Naive thymus-derived CD8-positive, alpha-beta T cell (primary cell): Measurements from ENCODE around the gene TAB2. TPM values are rescaled to one million over a fixed set of nuclear protein-coding genes. Genes with fewer than 3 reads are reported as not detected.

Experiments
- ATAC-seq, 2 donors: fragments of 150-1000 bp; cut with Tn5 transposase in 1 of 2; sonication (Bioruptor Pico), chemical (Tn5 transposase) in 1 of 2; 1 replicate in 1 of 2; 2 replicates in 1 of 2; pipeline ENCODE4 v1.10.0; 2021; ENCODE audit warnings: mild to moderate bottlenecking in 2 of 2, moderate library complexity in 2 of 2
- POLR2A ChIA-PET: fragments of 350-600 bp; sonication (Branson Sonifier 250); formaldehyde crosslinking; loops from one replicate; lab custom pipeline; 2021; ENCODE audit warnings: antibody characterized with exemption; lab: Charles Lee
- DNase-seq, 10 donors: peaks; one replicate each; pipeline versions ENCODE4 v3.0.0 to v3.0.0-alpha.2; 2020 to 2022
- H3K27ac Mint-ChIP-seq, 10 donors: one replicate each; pipeline ENCODE4 v1.8.0; 2020 to 2022; ENCODE audit warnings: mild to moderate bottlenecking in 10 of 10, mixed read lengths in 10 of 10, moderate library complexity in 4 of 10, inconsistent platforms in 1 of 10
- H3K27me3 Mint-ChIP-seq, 5 donors: one replicate each; pipeline ENCODE4 v1.8.0; 2021 to 2022; ENCODE audit warnings: mixed read lengths in 5 of 5
- H3K36me3 Mint-ChIP-seq, 3 donors: one replicate each; pipeline ENCODE4 v1.8.0; 2020 to 2022; ENCODE audit warnings: mixed read lengths in 3 of 3, mild to moderate bottlenecking in 2 of 3, inconsistent platforms in 1 of 3
- H3K4me1 Mint-ChIP-seq, 4 donors: one replicate each; pipeline ENCODE4 v1.8.0; 2021 to 2022; ENCODE audit warnings: mixed read lengths in 4 of 4
- H3K4me3 Mint-ChIP-seq, 10 donors: one replicate each; pipeline ENCODE4 v1.8.0; 2020 to 2022; ENCODE audit warnings: mild to moderate bottlenecking in 10 of 10, mixed read lengths in 10 of 10, moderate library complexity in 6 of 10, inconsistent platforms in 1 of 10
- H3K9me3 Mint-ChIP-seq, 9 donors: one replicate each; pipeline ENCODE4 v1.8.0; 2020 to 2022; ENCODE audit warnings: mixed read lengths in 9 of 9, mild to moderate bottlenecking in 3 of 9, inconsistent platforms in 1 of 9, moderate library complexity in 1 of 9
- polyA plus RNA-seq, 3 donors: library from polyadenylated mRNA; unstranded; fragments of 300-500 nt; fragmentation: Illumina TruSeq; gene quantifications; one replicate each; pipeline ENCODE4 v1.2.3, GENCODE V29; 2021
- total RNA-seq, 8 experiments: library from RNA in 2 of 8; stranded (reverse) in 2 of 8; gene quantifications; one replicate each; pipeline ENCODE4 v1.2.3 and lab custom pipeline; 2021 to 2026

The TAB2 gene
- total and polyA plus RNA-seq, 5 experiments from 2014 or later: 9.5 to 117 (median 14.1) TPM

DNA sequence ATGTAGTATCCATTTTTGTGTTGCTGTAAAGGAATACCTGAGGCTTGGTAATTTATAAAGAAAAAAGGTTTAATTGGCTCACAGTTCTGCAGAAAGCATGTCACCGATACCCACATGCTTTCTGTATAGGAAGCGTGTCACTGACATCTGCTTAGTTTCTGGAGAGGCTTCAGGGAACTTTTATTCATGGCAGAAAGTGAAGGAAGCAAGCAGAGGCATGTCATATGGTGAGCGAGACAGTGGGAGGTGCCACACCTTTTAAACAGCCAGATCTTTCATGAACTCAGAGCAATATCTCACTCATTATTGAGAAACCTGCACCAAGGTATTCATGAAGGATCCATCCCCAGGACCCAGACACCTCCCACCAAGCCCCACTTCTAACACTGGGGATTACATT is 86.0 kb downstream of the TAB2 start:
- Mint-ChIP-seq H3K4me3 (no peak overlapping the region), H3K27me3 (no peaks in the 10 kb centered on the region), H3K4me1 (peaks cover 0 to 5% (median 4%) of the 10 kb centered on the region in 4 donors), H3K9me3 (no peaks in the 10 kb centered on the region), H3K36me3 (peaks cover 8 to 69% (median 38%) of the 10 kb centered on the region in 3 donors), H3K27ac (peak overlapping the region in 4 of 10 donors; percentile 16 to 87 (median 48))
- ATAC-seq (no peak), DNase-seq (no peak)
- POLR2A ChIA-PET: no interaction called here

DNA sequence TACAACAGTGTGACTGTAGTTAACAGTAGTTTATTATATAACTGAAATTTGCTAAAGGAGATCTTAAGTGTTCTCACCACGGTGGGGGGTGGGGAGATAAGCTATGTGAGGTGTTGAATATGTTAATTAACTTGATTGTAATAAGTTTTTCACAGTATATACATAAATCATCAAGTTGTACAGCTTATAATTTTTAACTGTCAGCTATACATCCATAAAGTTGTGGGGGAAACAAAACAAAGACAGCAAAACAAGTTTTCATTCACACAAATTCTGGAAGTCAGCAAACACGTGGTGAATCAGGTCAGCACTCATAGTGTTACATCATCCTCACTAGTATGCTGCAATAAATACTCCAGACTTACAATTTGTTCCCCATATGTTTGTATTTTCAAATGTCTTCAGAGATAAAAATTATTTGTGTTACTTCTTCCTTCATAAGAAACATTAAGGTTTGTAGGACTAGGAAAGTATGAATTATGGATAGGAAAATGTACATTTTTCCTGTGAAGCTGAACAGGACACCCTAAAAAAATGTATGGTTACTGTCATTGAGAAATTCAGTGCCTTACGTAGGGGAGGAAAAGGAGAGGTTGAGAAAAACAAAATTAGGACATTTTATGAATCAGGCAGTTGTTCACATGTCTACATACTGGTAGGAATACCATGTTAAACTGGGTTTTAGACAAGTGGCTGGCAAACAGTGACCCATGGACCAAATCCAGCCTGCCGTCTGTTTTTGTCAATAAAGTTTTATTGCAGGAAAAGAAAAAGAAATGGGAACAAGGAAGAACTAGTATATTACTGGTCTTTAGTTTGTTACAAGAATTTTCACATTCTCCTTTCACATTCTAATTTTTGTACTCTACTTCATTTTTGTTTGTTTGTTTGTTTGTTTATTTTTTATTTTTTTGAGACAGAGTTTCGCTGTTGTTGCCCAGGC is 88.6 kb downstream of the TAB2 start:
- POLR2A ChIA-PET: no interaction called here
- peaks cover 8 to 72% (median 26%) of the 10 kb centered on the region in 3 donors for H3K36me3 Mint-ChIP-seq
- H3K4me1 Mint-ChIP-seq: peaks cover 0 to 5% (median 4%) of the 10 kb centered on the region in 4 donors
- peak overlapping the region in 7 of 10 donors; percentile 2 to 80 (median 55) for H3K27ac Mint-ChIP-seq
- DNase-seq (no peak), ATAC-seq (no peak)
- H3K9me3 Mint-ChIP-seq: no peaks in the 10 kb centered on the region
- no peak overlapping the region for H3K4me3 Mint-ChIP-seq
- H3K27me3 Mint-ChIP-seq: no peaks in the 10 kb centered on the region

GRCh38 chr6:149409617-149410016 is 92.1 kb downstream of the TAB2 start:
- H3K36me3 Mint-ChIP-seq: peaks cover 5 to 50% (median 12%) of the 10 kb centered on the region in 3 donors
- H3K9me3 Mint-ChIP-seq: peaks cover 0 to 2% (median 0%) of the 10 kb centered on the region in 9 donors
- DNase-seq (no peak), ATAC-seq (no peak)
- no peak overlapping the region for H3K4me3 Mint-ChIP-seq
- POLR2A ChIA-PET: interaction anchor here (0.9 kb wide), 1 partner anchor 93 kb away, joined by 3 read pairs; no protein-coding TSS in a partner anchor
- peak overlapping the region in 3 of 10 donors; percentile 43 to 72 (median 63) for H3K27ac Mint-ChIP-seq
- H3K27me3 Mint-ChIP-seq: no peaks in the 10 kb centered on the region
- H3K4me1 Mint-ChIP-seq: peaks cover 0 to 5% (median 2%) of the 10 kb centered on the region in 4 donors

- Mint-ChIP-seq H3K27me3 (no peaks in the 10 kb centered on the region), H3K27ac (peak overlapping the region in 6 of 10 donors; percentile 15 to 76 (median 48)), H3K36me3 (peaks cover 2 to 46% (median 12%) of the 10 kb centered on the region in 3 donors), H3K9me3 (peaks cover 0 to 9% (median 0%) of the 10 kb centered on the region in 9 donors), H3K4me3 (no peak overlapping the region), H3K4me1 (peaks cover 0 to 6% (median 1%) of the 10 kb centered on the region in 4 donors)
- POLR2A ChIA-PET: no interaction called here
- no peak for ATAC-seq
- no peak for DNase-seq
Measured at GRCh38 chr6:149410557-149410956, 93.0 kb downstream of the TAB2 start.

DNA sequence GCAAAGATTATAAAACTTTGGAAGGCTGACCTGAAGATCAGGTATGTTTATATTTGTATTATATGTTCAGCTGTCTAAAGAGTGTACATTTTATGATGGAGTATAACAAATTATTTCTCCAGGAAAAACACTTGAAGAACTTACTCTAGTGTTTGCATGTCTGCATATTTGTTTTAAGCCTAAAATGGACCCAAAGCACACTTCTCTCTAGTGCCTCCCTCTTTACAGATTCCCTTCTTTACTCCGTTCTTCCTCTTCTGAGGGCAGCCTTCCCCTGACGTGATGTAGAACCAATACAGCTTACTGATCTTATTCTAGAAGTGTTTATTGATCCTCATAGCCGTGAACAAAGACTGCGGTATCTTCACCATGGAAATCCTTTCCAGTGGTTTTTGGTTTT is 96.5 kb downstream of the TAB2 start:
- ATAC-seq (no peak), DNase-seq (no peak)
- H3K4me1 Mint-ChIP-seq: peaks cover 0 to 8% (median 1%) of the 10 kb centered on the region in 4 donors
- H3K9me3 Mint-ChIP-seq: peaks cover 2 to 18% (median 6%) of the 10 kb centered on the region in 9 donors
- H3K27me3 Mint-ChIP-seq: no peaks in the 10 kb centered on the region
- peaks cover 13 to 34% (median 14%) of the 10 kb centered on the region in 3 donors for H3K36me3 Mint-ChIP-seq
- POLR2A ChIA-PET: no interaction called here
- peak overlapping the region in 7 of 10 donors; percentile 10 to 63 (median 47) for H3K27ac Mint-ChIP-seq
- H3K4me3 Mint-ChIP-seq: no peak overlapping the region

- Mint-ChIP-seq H3K4me3 (no peak overlapping the region), H3K9me3 (peaks cover 2 to 18% (median 6%) of the 10 kb centered on the region in 9 donors), H3K27ac (peak overlapping the region in 6 of 10 donors; percentile 1 to 49 (median 14)), H3K27me3 (no peaks in the 10 kb centered on the region), H3K36me3 (peaks cover 11 to 27% (median 14%) of the 10 kb centered on the region in 3 donors), H3K4me1 (peaks cover 0 to 8% (median 2%) of the 10 kb centered on the region in 4 donors)
- POLR2A ChIA-PET: no interaction called here
- no peak for ATAC-seq
- no peak for DNase-seq
Measured at GRCh38 chr6:149414821-149415220, 97.3 kb downstream of the TAB2 start.

- POLR2A ChIA-PET: interaction anchor here (0.5 to 0.7 kb wide), 4 partner anchors 19 to 768 kb away, joined by 3 to 4 read pairs (median 3); no protein-coding TSS in a partner anchor
- no peak for ATAC-seq
- H3K4me3 Mint-ChIP-seq: no peak overlapping the region
- H3K27me3 Mint-ChIP-seq: no peaks in the 10 kb centered on the region
- H3K27ac Mint-ChIP-seq: no peak overlapping the region
- peaks cover 3 to 14% (median 4%) of the 10 kb centered on the region in 3 donors for H3K36me3 Mint-ChIP-seq
- peaks cover 2 to 18% (median 5%) of the 10 kb centered on the region in 9 donors for H3K9me3 Mint-ChIP-seq
- no peak for DNase-seq
- H3K4me1 Mint-ChIP-seq: peaks cover 0 to 5% (median 2%) of the 10 kb centered on the region in 4 donors
Measured at GRCh38 chr6:149419696-149420404, 102.3 kb downstream of the TAB2 start.

GRCh38 chr6:149421132-149421531 is 103.6 kb downstream of the TAB2 start:
- H3K27me3 Mint-ChIP-seq: no peaks in the 10 kb centered on the region
- H3K9me3 Mint-ChIP-seq: peaks cover 0 to 11% (median 4%) of the 10 kb centered on the region in 9 donors
- H3K4me3 Mint-ChIP-seq: no peak overlapping the region
- ATAC-seq (no peak), DNase-seq (no peak)
- peaks cover 0 to 8% (median 0%) of the 10 kb centered on the region in 3 donors for H3K36me3 Mint-ChIP-seq
- H3K27ac Mint-ChIP-seq: no peak overlapping the region
- H3K4me1 Mint-ChIP-seq: peaks cover 0 to 5% (median under 1%) of the 10 kb centered on the region in 4 donors
- POLR2A ChIA-PET: no interaction called here

- Mint-ChIP-seq H3K9me3 (peaks cover 0 to 2% (median 0%) of the 10 kb centered on the region in 9 donors), H3K27ac (no peak overlapping the region), H3K27me3 (peaks cover 0 to 2% (median 0%) of the 10 kb centered on the region in 5 donors), H3K36me3 (no peaks in the 10 kb centered on the region), H3K4me1 (peaks cover 0 to 5% (median under 1%) of the 10 kb centered on the region in 4 donors), H3K4me3 (no peak overlapping the region)
- ATAC-seq: no peak
- no peak for DNase-seq
- POLR2A ChIA-PET: interaction anchor here (0.6 kb wide), 1 partner anchor 89 kb away, joined by 3 read pairs; no protein-coding TSS in a partner anchor
Measured at GRCh38 chr6:149422581-149422980, 105.1 kb downstream of the TAB2 start.

DNA sequence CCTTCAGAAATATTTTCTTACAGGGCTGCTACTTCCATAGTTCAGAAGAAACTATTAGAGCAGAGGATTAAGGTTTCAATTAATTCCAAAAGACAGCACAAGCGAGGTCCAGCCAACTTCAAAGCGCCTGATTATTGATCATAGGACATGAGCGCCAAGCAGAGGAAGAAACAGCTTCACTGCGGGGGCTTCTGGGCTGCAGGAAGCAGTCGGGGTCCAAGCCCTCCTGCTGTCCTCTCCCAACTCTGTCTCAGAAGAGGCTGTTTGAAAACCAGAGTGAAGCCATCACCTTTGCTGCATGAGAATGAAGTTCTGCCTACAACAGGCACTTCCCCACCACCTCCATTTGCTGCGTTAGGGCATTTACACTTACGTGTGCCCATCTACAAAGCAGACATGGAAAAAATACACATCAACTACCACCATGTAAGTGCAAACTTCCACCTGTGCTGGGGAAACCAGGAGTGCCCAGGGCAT is 106.5 kb downstream of the TAB2 start:
- no peaks in the 10 kb centered on the region for H3K36me3 Mint-ChIP-seq
- peaks cover 0 to 5% (median under 1%) of the 10 kb centered on the region in 4 donors for H3K4me1 Mint-ChIP-seq
- H3K9me3 Mint-ChIP-seq: no peaks in the 10 kb centered on the region
- POLR2A ChIA-PET: no interaction called here
- no peak for ATAC-seq
- H3K27ac Mint-ChIP-seq: no peak overlapping the region
- no peak for DNase-seq
- H3K27me3 Mint-ChIP-seq: peaks cover 0 to 6% (median 0%) of the 10 kb centered on the region in 5 donors
- H3K4me3 Mint-ChIP-seq: no peak overlapping the region

DNA sequence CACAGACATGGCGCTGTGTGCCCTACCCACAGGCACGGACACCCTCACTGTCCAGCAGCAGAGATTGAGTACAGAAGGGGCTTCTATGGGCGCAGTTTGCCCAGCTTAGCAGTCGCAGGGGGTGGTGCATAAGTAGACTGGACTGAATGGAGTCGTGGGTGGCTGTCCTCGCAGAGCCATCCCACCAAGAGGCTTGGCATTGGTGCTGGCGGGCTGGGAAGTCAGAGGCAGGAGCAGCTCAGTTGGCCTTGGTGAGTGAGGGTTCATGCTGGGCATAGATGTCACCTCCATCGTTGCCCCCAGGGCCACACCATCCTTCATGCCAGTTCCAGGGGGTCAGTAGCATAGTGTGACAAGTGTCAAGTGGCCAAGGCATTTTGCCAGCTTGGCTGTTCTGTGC is 107.7 kb downstream of the TAB2 start:
- peaks cover 0 to 6% (median 0%) of the 10 kb centered on the region in 5 donors for H3K27me3 Mint-ChIP-seq
- no peaks in the 10 kb centered on the region for H3K9me3 Mint-ChIP-seq
- no peaks in the 10 kb centered on the region for H3K36me3 Mint-ChIP-seq
- no peak for DNase-seq
- H3K27ac Mint-ChIP-seq: peak overlapping the region in 1 of 10 donors; percentile 20
- H3K4me1 Mint-ChIP-seq: peaks cover 0 to 2% (median under 1%) of the 10 kb centered on the region in 4 donors
- ATAC-seq: no peak
- H3K4me3 Mint-ChIP-seq: no peak overlapping the region
- POLR2A ChIA-PET: no interaction called here

- Mint-ChIP-seq H3K9me3 (no peaks in the 10 kb centered on the region), H3K36me3 (no peaks in the 10 kb centered on the region), H3K4me3 (no peak overlapping the region), H3K27ac (no peak overlapping the region), H3K27me3 (peaks cover 0 to 6% (median 0%) of the 10 kb centered on the region in 5 donors), H3K4me1 (peaks cover 0 to 1% (median 0%) of the 10 kb centered on the region in 4 donors)
- POLR2A ChIA-PET: no interaction called here
- ATAC-seq (no peak), DNase-seq (no peak)
Measured at GRCh38 chr6:149425754-149426153, 108.2 kb downstream of the TAB2 start.
